ENCODE measurements around the gene PLSCR3.

GRCh38 chr17:7435676-7436555 is 41.6 kb upstream of the PLSCR3 start:
- TF ChIP-seq, protein P1, sequence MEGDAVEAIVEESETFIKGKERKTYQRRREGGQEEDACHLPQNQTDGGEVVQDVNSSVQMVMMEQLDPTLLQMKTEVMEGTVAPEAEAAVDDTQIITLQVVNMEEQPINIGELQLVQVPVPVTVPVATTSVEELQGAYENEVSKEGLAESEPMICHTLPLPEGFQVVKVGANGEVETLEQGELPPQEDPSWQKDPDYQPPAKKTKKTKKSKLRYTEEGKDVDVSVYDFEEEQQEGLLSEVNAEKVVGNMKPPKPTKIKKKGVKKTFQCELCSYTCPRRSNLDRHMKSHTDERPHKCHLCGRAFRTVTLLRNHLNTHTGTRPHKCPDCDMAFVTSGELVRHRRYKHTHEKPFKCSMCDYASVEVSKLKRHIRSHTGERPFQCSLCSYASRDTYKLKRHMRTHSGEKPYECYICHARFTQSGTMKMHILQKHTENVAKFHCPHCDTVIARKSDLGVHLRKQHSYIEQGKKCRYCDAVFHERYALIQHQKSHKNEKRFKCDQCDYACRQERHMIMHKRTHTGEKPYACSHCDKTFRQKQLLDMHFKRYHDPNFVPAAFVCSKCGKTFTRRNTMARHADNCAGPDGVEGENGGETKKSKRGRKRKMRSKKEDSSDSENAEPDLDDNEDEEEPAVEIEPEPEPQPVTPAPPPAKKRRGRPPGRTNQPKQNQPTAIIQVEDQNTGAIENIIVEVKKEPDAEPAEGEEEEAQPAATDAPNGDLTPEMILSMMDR (conservative IDR thresholded peaks at IDR 0.05; ENCODE audit: low read length): peak; percentile 78
- no peak for TF ChIP-seq EZH2phosphoT487 (IDR thresholded peaks at IDR 0.05; ENCODE audit: borderline replicate concordance, low read depth, low read length)

Measured in OCI-LY7 (cell line).